Stomach (tissue), 4 donors: ENCODE data around the gene LEFTY1.

Experiments
- EP300 ChIP-seq: sonication (generic); formaldehyde crosslinking; IDR thresholded peaks from one replicate; pipeline ENCODE4 v1.6.1; 2017; ENCODE audit warnings: antibody characterized with exemption
- POLR2A ChIP-seq, 4 donors: fragments of 450-650 bp; IDR thresholded peaks; one replicate each; pipeline ENCODE4 v1.6.1; 2016; ENCODE audit warnings: antibody characterized with exemption in 4 of 4, control low read depth in 2 of 4, mild to moderate bottlenecking in 1 of 4, moderate library complexity in 1 of 4
- TF ChIP-seq, protein P1 (sequence below), 7 experiments: fragments of 450-650 bp in 4 of 7; fragments of 200-600 bp in 3 of 7; sonication (generic) in 3 of 7; IDR thresholded peaks; one replicate each; pipeline ENCODE4 v1.5.1; 2016 to 2019; ENCODE audit warnings: antibody characterized with exemption in 7 of 7, control low read depth in 2 of 7, mild to moderate bottlenecking in 1 of 7

DNA sequence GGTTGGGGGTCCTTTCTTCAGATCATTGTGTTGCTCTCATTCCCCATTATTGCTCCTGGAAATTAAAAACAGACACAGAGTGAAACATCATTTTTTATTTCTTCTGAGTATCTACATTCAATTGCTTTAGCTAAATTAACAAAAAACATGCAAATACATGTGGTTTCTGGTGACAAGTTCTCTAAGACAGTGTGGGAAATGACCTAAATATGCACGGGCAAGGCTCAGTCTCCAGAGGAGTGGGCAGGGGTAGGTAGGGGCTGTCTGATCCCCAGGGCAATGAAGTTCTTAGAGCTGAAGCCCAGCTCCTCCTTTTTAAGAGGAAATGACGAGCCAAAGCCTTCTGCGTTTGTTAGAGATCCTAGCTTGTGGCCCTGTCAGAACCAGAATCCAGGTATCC lies 47.6 kb upstream of the LEFTY1 start:
- TF ChIP-seq, protein P1, sequence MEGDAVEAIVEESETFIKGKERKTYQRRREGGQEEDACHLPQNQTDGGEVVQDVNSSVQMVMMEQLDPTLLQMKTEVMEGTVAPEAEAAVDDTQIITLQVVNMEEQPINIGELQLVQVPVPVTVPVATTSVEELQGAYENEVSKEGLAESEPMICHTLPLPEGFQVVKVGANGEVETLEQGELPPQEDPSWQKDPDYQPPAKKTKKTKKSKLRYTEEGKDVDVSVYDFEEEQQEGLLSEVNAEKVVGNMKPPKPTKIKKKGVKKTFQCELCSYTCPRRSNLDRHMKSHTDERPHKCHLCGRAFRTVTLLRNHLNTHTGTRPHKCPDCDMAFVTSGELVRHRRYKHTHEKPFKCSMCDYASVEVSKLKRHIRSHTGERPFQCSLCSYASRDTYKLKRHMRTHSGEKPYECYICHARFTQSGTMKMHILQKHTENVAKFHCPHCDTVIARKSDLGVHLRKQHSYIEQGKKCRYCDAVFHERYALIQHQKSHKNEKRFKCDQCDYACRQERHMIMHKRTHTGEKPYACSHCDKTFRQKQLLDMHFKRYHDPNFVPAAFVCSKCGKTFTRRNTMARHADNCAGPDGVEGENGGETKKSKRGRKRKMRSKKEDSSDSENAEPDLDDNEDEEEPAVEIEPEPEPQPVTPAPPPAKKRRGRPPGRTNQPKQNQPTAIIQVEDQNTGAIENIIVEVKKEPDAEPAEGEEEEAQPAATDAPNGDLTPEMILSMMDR (IDR thresholded peaks at IDR 0.05) = no peak
- no peak for TF ChIP-seq POLR2A (IDR thresholded peaks at IDR 0.05)
- TF ChIP-seq EP300 = no peak
